NOMO-1 (cell line): ENCODE results near the gene JARID2.

Source experiments
- DNase-seq, 2 experiments: peaks; one replicate each; lab custom pipeline; 2025; ENCODE audit not compliant: unreplicated experiment in 2 of 2; lab: John Stamatoyannopoulos, UW

JARID2 gene

GRCh38 chr6:15549371-15549770 is 303.5 kb downstream of the JARID2 start:
- no peak for DNase-seq

GRCh38 chr6:15550546-15551123 is 304.8 kb downstream of the JARID2 start:
- DNase-seq: no peak

GRCh38 chr6:15551262-15551661 is 305.4 kb downstream of the JARID2 start:
- no peak for DNase-seq

GRCh38 chr6:15551798-15552197 is 305.9 kb downstream of the JARID2 start:
- no peak for DNase-seq

- no peak for DNase-seq
Observed at GRCh38 chr6:15553031-15553430, 307.2 kb downstream of the JARID2 start.

GRCh38 chr6:15553736-15554294 is 307.9 kb downstream of the JARID2 start:
- DNase-seq: no peak

- DNase-seq: no peak
Observed at GRCh38 chr6:15554728-15555100, 308.8 kb downstream of the JARID2 start.

- no peak for DNase-seq
Observed at GRCh38 chr6:15555101-15556038, 309.5 kb downstream of the JARID2 start.

- no peak for DNase-seq
Observed at GRCh38 chr6:15556711-15557110, 310.8 kb downstream of the JARID2 start.

- no peak for DNase-seq
Observed at GRCh38 chr6:15557174-15557573, 311.3 kb downstream of the JARID2 start.

GRCh38 chr6:15560713-15561112 is 314.8 kb downstream of the JARID2 start:
- DNase-seq: no peak

GRCh38 chr6:15561447-15562199 is 315.8 kb downstream of the JARID2 start:
- no peak for DNase-seq

- DNase-seq: no peak
Observed at GRCh38 chr6:15562977-15563376, 317.1 kb downstream of the JARID2 start.

- no peak for DNase-seq
Observed at GRCh38 chr6:15569035-15569995, 323.4 kb downstream of the JARID2 start.

GRCh38 chr6:15570171-15570570 is 324.3 kb downstream of the JARID2 start:
- no peak for DNase-seq
